ENCODE measurements around the gene ARHGAP15.

Gene ARHGAP15

GRCh38 chr2:143758629-143759330 is 629.6 kb downstream of the ARHGAP15 start:
- DNase-seq, result no peak
- TF ChIP-seq GATA1 (IDR thresholded peaks at IDR 0.05; ENCODE audit: low read depth, low read length) (no peak), POLR2A (IDR thresholded peaks at IDR 0.05; ENCODE audit: low read length) (no peak)

- no peak for DNase-seq
Observed at GRCh38 chr2:143759455-143759854, 630.2 kb downstream of the ARHGAP15 start.

GRCh38 chr2:143762176-143762928 is 633.1 kb downstream of the ARHGAP15 start:
- no peak for DNase-seq
- no peak for TF ChIP-seq POLR2A (IDR thresholded peaks at IDR 0.05; ENCODE audit: low read length)
- TF ChIP-seq GATA1 (IDR thresholded peaks at IDR 0.05; ENCODE audit: low read depth, low read length), result no peak

More at GRCh38 chr2:143759455-143759854, 630.2 kb downstream of the ARHGAP15 start:
- TF ChIP-seq GATA1 (IDR thresholded peaks at IDR 0.05; ENCODE audit: low read depth, low read length) (no peak), POLR2A (IDR thresholded peaks at IDR 0.05; ENCODE audit: low read length) (no peak)

GRCh38 chr2:143764261-143764660 is 635.0 kb downstream of the ARHGAP15 start:
- no peak for DNase-seq
- TF ChIP-seq GATA1 (IDR thresholded peaks at IDR 0.05; ENCODE audit: low read depth, low read length), result no peak
- TF ChIP-seq POLR2A (IDR thresholded peaks at IDR 0.05; ENCODE audit: low read length), result no peak

- DNase-seq, result no peak
- TF ChIP-seq POLR2A (IDR thresholded peaks at IDR 0.05; ENCODE audit: low read length) (no peak), GATA1 (IDR thresholded peaks at IDR 0.05; ENCODE audit: low read depth, low read length) (no peak)
Observed at GRCh38 chr2:143764706-143765105, 635.5 kb downstream of the ARHGAP15 start.

GRCh38 chr2:143768991-143769390 is 639.8 kb downstream of the ARHGAP15 start:
- DNase-seq, result no peak
- TF ChIP-seq POLR2A (IDR thresholded peaks at IDR 0.05; ENCODE audit: low read length) (no peak), GATA1 (IDR thresholded peaks at IDR 0.05; ENCODE audit: low read depth, low read length) (no peak)

- no peak for TF ChIP-seq GATA1 (IDR thresholded peaks at IDR 0.05; ENCODE audit: low read depth, low read length)
- TF ChIP-seq POLR2A (IDR thresholded peaks at IDR 0.05; ENCODE audit: low read length), result no peak
Observed at GRCh38 chr2:143771939-143772338, 642.7 kb downstream of the ARHGAP15 start.

GRCh38 chr2:143776526-143777297 is 647.5 kb downstream of the ARHGAP15 start:
- no peak for TF ChIP-seq GATA1 (IDR thresholded peaks at IDR 0.05; ENCODE audit: low read depth, low read length)
- no peak for TF ChIP-seq POLR2A (IDR thresholded peaks at IDR 0.05; ENCODE audit: low read length)
- DNase-seq, result no peak

More at GRCh38 chr2:143771939-143772338, 642.7 kb downstream of the ARHGAP15 start:
- no peak for DNase-seq

- TF ChIP-seq POLR2A (IDR thresholded peaks at IDR 0.05; ENCODE audit: low read length) (no peak), GATA1 (IDR thresholded peaks at IDR 0.05; ENCODE audit: low read depth, low read length) (no peak)
- DNase-seq, result no peak
Observed at GRCh38 chr2:143779021-143779420, 649.8 kb downstream of the ARHGAP15 start.

GRCh38 chr2:143786026-143786765 is 657.0 kb downstream of the ARHGAP15 start:
- TF ChIP-seq GATA1 (IDR thresholded peaks at IDR 0.05; ENCODE audit: low read depth, low read length) (no peak), POLR2A (IDR thresholded peaks at IDR 0.05; ENCODE audit: low read length) (no peak)

GRCh38 chr2:143787674-143788073 is 658.5 kb downstream of the ARHGAP15 start:
- DNase-seq, result no peak
- TF ChIP-seq POLR2A (IDR thresholded peaks at IDR 0.05; ENCODE audit: low read length) (no peak), GATA1 (IDR thresholded peaks at IDR 0.05; ENCODE audit: low read depth, low read length) (no peak)

More at GRCh38 chr2:143786026-143786765, 657.0 kb downstream of the ARHGAP15 start:
- no peak for DNase-seq

- TF ChIP-seq GATA1 (IDR thresholded peaks at IDR 0.05; ENCODE audit: low read depth, low read length), result no peak
- no peak for TF ChIP-seq POLR2A (IDR thresholded peaks at IDR 0.05; ENCODE audit: low read length)
Observed at GRCh38 chr2:143792602-143793001, 663.4 kb downstream of the ARHGAP15 start.

GRCh38 chr2:143793381-143793780 is 664.2 kb downstream of the ARHGAP15 start:
- no peak for DNase-seq
- TF ChIP-seq POLR2A (IDR thresholded peaks at IDR 0.05; ENCODE audit: low read length), result no peak
- no peak for TF ChIP-seq GATA1 (IDR thresholded peaks at IDR 0.05; ENCODE audit: low read depth, low read length)

More at GRCh38 chr2:143792602-143793001, 663.4 kb downstream of the ARHGAP15 start:
- DNase-seq, result no peak

All from erythroblast (primary cell).